NCI-H1417 treated with DMSO at 0.1 percent for 48 hours (cell line): Measurements from ENCODE around the gene FIG4.
"Not testable (repeated sequence)": the region's sequence is repeated elsewhere in the genome, so short reads cannot be mapped to it uniquely, and the experiment has no call there.

ENCODE experiments used
- DNase-seq: peaks from one replicate; lab custom pipeline; 2025; lab: John Stamatoyannopoulos, UW

The FIG4 gene

DNA sequence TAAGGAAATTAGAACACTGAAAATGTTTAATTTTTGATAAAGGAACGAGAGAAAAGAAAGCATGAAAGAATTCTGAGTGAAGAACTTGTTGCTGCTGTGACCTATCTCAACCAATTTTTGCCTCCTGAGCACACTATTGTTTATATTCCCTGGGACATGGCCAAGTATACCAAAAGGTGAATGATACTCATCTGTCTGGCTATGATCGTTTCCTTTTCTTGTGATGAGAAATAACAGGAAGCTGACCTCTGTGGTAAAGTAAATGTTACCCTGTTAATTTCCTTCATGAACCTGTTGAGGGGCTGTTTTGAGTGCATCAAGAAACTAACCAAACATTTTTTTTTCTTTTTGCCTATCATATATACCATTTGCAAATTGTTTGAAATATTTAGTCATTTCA lies 69.1 kb downstream of the FIG4 start:
- no peak for DNase-seq

DNA sequence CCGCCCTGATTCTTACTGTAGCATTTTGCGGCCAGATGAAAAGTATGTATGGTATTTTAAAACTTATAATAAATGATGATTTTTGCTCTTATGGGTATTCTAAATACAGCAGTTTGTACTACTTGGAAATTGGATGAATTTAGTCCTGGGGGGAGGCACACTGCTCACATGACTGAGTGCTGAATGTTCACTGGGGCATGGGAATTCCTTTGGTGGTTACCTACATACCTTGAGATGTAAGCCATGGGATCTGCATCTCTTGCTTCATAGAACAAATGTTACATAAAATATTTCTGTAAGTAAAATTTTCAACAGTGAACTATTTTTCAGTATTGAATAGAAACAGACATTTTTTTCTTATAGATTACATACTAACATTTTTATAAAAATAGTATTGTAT lies 71.1 kb downstream of the FIG4 start:
- DNase-seq, result no peak

DNA sequence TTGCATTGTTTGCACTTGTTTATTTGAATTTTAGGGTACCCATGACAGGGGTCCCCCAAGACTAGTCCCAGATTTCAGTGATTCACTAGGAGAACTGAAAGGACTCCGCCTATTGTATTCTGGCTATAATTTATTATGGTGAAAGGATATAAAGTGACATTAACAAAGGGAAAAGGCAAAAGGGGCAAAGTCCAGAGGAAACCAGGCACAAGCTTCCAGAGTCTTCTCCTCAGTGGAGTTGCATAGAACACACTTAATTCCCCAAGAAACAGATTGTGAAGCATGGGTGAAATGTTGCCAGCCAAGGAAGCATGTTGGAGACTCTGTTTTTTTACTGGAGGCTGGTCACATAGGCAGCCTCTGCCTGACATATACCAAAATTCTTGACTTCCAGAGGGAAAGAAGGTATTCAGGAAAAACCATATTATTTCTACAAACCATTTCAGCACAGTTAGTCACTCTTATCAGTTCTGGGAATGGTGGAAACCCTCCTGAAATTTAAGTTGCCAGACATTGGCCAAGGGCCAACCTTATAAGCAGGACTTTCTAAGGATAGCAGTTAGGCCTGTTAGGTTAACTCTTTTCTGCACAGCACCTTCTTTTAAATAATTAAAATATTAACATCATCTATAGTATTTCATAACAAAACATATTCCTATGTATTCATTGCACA lies 71.8 kb downstream of the FIG4 start:
- DNase-seq, result no peak

DNA sequence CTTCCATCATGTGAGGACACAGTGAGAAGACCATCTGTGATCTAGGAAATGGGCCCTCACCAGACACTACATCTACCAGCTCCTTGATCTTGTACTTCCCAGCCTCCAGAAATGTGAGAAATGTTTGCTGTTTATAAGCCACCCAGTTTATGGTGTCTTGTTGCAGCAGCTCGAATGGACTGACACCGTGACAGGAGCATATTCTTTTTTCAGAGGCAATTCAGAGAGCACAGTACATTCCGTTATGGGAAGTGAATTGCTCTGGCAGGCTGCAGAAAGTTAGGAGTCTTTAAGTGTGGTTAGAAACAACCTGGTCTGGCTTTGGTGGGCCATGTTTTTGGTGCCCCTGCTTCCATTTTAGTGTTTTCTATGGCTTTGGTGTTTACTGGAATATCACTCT lies 75.1 kb downstream of the FIG4 start:
- no peak for DNase-seq

DNA sequence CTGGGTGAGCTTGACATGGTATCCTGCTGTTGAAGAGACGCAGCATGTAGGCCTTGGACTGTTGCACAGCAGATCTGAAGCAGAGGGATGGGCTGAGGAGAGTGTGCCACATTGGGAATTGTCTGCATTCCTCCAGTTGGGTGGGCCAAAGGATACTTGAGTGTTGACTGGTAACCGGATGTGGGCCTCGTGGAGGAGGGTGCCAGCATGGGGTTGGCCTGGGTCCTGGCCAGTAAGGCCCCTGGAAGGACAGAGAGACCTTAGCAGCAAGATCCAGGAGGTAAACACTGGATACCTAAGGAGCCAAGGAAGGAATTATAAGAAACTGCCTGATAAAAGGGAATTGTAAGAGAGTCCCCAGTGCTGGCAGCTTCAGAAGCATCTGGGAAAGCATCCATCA lies 76.9 kb downstream of the FIG4 start:
- DNase-seq, result no peak

DNA sequence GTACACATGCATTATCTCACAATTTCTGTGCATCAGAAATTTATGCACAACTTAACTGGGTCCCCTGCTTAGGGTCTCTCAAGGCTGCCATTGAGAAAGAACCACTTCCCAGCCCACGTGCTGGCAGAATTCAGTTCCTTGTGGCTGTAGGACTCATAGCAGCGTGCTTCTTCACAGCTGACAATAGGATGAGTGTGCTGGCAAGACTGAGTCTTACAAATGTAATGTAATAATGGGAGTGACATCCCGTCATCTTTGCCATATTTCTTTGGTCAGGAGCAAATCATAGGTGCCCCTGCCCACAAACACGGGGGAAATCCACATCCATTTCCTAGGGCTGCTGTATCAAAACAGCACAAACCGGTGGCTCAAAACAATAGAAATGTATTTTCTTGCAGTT lies 77.4 kb downstream of the FIG4 start:
- no peak for DNase-seq

DNA sequence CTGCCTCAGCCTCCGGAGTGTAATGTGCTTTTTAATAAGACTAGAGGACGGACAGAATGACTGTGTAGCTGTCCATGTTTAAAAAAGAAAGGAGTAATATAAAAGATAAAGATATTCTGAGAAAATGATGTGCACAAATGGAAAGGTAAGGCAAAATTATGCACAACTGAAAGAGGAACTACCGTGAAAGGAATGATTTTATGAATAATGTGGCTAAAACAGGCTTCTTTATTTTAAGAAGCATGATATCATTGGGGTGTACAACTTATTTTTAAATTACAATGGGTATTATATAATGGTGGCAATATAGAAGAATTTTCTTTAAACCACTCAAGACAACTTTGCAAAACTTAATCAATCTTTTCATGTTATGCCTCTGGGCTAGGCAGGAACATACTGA lies 78.1 kb downstream of the FIG4 start:
- no peak for DNase-seq

DNA sequence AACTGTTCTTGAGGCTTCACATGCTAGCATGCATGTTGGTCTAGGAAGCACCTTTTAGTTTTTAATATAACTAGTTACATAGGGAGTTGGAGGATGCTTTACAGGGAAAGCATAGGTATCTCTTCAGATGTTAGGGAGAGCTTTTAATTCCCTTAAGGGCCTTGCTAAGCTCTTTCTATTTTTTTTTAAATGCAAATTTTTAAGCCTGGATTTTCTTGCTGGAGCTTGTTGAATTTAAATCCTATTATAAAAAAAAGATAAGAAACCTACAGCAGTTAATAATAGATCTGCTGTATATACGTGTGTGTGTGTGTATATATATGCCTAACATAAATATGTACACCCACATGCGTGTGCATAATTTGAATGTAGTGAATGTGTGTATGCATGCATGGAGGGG lies 79.0 kb downstream of the FIG4 start:
- DNase-seq, result no peak

DNA sequence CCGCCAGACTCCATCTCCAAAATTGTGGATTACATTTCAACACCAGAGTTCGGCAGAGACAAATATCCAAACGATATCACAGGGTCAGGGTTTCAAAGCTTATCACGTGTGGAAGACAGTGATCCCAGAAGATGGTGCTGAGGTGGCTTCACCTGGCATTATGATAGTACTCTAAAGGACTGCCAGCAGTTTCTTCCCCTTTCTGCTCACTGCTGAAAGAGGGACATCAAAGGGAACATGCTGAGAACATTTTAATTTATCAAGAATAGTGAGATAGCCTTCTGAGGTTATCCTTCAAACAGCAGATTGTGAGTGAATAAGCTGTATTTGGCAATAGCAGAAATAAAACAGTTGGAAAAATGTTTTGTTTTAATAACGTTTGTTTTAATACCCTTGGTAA lies 79.7 kb downstream of the FIG4 start:
- no peak for DNase-seq

DNA sequence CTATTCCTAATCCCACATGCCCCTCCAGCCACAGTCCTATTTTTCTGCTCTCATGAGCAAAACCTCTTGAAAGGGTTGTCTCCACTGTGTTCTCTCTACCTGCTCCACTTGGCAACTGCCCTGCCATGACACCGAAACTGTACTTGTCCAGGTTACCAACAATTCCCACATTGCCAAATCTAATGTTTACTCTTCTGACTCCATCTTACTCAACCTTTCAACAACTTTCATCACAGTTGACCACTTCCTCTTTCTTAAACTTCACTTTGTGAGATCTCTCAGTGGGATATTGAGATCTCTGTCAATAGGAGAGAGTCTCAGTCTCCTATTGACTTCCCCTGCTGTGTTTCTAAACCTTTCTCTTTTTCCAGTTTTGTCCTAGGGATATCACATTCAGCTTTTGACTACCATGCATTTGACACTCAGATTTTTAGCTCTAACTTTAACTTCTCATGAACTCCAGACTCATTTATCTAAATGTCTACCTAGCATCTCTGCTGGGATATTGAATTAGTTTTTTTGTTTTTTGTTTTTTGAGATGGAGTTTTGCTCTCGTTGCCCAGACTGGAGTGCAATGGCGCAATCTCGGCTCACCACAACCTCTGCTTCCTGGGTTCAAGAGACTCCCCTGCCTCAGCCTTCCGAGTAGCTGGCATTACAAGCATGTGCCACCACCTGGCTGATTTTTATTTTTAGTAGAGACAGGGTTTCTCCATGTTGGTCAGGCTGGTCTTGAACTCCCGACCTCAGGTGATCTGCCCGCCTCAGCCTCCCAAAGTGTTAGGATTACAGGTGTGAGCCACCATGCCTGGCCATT lies 81.1 kb downstream of the FIG4 start:
- not testable (repeated sequence) for DNase-seq

DNA sequence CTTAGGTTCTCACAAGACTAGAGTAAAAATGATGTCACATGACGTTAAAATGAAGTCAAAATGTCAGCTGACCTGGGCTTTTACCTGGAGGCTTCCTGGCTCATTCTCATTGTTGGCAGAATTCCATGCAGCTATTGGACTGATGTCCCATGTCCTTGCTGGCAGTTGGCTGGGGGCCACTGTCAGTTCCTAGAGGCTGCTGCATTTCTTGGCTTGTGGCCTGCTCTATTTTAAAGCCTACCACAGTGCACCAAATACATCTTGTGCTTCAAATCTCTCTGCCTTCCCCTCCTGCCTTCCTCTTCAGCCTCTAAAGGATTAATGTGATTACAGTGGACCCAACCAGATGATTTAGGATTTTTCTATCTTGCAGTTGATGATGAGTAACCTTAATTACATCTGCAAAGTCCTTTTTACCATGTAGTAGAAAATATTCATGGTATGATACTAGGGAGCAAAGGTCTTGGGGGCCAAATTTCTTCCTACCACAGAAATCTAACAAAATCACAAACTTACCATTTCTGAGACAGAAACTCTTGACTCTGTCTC lies 81.9 kb downstream of the FIG4 start:
- DNase-seq, result no peak

DNA sequence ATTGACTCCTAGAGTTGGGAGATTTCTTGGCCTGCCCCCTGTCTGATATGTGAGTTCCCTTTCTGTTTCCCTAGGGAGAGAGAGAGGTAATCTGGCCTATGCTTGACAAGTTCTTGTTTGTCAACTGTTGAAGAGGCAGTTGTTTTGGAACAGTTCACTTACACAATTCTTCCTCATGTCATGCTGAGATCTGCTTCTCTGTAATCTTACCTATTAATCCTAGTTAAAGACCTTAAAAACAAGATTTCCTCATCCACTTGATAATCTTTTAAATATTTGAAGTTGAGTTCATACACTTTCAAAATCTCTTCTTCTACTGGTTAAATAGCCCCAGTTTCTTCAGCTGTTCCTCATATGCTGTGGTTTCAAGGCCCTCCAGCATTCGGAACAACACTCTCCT lies 89.9 kb downstream of the FIG4 start:
- DNase-seq, result no peak

DNA sequence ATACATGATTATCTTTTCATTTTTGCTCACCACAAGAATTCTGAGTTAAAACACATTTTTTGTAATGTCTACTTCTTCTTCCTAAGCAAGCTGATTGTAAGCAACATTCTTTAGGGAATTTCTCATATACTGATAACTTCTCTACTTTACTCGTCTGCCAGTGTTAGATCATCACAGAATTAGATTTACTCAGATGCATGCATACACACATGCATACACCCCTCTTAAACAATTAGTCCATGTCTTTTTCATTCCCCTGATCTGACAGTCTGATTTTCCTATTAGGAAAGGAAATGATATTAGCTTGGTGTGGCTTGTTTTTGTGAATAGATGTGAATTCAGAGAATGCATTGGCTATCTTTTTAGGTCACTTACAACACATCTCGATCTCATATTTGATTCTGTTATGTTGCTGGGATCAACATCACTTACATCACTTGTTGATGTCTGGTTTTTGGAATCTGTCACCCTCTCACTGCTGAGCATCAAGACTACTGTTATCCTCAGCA lies 91.4 kb downstream of the FIG4 start:
- DNase-seq, result no peak

DNA sequence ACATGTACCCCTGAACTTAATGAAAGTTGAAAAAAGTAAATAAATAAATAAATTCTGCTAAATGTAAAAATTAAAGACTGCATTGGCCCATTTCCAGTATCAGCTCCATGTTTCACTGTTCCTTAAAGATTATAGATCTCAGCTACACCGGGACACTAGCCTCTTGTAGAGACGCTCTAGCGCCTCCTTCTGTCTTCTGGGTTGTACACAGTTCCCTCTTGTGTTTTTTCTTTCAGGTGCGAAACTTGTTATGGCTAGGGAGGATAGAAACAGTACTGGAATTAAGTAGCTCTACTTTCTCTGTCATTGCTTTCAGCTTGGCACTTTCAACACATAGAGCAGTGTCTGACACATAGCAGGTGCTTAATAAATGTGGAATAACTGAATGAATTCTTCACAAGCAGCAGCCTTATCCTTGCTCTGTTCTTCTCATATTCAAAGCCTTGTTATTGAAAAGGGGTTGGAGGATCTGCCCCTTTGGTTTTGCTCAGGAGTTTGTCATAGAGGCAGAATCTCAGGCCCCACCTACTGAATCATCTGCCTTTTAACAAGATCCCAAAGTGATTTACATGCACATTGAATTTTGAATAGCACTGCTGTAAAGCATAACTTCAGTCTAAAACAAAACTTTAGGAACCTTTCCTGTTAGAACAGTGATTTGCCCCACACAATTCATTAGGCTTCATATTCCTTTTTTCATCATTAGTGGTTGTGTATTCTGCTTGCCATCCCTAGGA lies 92.3 kb downstream of the FIG4 start:
- DNase-seq, result no peak

DNA sequence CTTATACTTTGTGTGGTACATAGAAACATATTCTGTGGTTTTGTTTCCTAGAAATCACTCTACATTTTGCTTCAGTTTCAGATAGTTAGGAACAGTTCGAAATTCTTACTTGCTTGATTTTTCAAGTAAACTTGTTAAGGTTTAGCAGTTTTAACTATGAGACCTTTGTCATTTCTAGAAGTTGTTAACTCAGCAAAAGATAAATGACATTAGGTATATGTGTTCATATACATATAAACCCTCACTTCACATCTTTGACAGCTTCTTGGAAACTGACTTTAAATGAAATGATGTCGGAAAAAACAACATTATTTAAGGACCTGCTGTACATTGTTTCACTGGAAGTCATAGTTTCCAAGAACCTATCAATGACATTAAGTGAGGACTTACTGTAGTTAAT lies 96.2 kb downstream of the FIG4 start:
- DNase-seq, result no peak

DNA sequence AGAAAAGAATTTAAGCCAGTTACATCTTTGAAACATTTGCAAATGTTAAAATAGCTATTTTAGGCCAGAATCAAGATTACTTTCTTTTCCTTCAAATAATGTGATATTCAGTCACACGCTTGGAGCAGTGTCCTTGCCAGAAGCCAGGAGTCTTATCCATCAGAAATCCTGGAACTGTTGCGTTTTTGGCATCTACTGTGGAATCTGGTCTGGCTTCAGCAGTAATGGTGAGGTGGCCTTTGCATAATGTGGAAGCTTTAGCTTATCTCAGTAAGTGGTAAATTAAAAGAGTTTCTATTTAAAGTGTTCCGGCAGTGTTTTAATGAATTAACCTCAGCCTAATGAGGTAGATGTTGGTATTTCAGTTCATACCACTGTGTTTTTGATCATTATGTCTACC lies 97.6 kb downstream of the FIG4 start:
- no peak for DNase-seq

DNA sequence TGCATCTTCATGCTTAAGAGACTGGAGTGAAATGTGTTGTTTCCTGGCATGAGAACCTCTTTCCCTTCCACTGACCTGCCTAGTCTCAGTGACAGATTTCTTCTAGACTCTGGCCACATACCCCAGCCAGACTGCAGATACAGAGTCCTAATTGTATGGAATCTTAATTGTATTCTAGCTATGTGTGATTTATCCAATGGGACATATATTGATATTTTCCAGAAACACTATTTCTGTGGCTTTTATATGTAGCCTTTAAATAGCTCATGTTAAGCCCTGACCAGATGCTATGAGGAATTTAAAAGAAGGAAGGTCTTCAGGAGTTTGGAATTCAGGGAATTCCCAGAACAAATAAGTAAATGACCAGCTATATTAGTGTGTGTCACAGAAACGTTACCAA lies 99.0 kb downstream of the FIG4 start:
- DNase-seq, result no peak

DNA sequence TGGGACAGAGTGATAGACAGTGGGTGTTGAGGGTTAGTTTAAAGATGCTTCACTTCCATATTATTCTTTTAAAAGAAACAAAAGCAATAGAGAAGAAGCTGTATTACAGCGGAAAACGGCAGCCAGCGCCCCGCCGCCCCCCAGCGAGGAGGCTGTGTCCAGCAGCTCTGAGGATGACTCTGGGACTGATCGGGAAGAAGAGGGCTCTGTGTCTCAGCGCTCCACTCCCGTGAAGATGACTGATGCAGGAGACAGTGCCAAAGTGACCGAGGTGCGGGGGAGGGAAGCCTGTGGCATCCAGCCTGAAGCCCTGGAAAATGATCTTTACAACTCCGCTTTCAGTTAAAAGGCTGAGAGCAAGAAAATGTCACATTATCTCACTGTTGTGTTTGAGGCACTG lies 100.2 kb downstream of the FIG4 start:
- no peak for DNase-seq

DNA sequence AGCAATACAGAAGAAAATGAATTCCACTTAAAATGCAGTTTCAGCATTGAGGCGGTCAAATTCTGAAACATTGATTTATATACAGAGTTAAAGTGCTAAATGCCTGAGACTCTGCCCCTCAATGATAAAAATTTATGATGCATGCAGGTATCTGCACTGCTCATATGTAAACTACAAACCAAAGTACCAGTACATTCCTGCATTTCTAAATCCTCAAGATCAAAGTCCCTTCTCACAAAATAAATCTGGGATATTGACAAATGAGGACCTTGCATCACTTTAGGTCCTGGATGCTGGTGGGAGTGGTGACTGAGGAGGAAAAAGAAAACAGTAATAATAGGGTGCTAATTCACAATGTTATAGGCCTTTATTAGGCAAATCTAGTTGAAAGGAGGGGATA lies 101.9 kb downstream of the FIG4 start:
- no peak for DNase-seq

DNA sequence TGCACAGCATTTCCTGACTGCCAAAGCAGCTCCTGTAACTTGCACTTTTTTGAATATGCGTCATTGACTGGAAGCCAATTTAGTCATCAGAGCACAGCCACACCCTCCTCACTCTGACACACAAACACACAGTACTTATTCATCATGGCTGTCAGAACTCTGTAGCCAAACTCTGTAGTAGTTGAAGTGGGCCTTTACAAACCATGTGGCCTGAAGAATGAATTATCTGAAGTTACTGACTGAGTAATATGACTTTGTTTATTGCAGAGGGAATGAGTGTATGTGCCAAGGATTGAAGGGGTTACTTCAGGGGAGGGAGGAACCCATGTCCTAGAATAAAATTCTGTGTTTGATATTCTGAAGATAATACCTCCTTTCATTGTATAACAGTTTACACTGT lies 102.7 kb downstream of the FIG4 start:
- DNase-seq, result no peak

DNA sequence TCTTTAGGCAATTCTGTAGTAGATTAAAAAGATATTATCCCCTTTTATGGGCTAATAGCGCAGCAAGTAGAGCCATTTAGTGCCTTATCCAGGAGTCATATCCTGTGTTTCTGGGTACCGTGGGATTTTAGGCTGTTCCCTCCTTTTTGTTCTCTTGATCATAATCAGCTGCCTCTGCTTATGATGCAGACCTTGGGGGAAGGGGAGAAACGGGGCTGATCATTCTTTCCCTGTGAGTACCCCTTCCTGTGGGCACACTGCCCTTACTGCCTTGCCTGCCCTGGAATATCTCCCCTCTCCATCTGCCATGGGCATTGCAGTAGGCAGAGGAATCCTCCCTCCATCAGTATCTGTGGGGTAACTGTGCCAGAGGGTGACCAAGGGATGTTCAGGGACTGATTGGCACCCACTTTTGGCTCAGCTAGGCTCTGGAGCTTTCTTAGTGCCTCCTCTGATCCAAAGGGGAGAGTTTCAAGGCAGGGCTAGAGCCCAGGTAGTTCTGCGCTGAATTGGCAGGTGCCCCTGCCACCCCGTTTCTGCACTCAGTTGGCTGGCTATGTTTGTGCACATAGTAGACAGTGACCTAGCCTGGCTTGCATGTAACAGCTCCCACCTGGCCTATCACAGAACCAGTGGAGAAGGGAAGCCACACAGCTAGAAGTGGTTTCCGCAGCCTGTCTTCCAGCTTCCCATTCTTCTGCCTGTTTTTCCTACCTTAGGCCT lies 103.3 kb downstream of the FIG4 start:
- no peak for DNase-seq

DNA sequence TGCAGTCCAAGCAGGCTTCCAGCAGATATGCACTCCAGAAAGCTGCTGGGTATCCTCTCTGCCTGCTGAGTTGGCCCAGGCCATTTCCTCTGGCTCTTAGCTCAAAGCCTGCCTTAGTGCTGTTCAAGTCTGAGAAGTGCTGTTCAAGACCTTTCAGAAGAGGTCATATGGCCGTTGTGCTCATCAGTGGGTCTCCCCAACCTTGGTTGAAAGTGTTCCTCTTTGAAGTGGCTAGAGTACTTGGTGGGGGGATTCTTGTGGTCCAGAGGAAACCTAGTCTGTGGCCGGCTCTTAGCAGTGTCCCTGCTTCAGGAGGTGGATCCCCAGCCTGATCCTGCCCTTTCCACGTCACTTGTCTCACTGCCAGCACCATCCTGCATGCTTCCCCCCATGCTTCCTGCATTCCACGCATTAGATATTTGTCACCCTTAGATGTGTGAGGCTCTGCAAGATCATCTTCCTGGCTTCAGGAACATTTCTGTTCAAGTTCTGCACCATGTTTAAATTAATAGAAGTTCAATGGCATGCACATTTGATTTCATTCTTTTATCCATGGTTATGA lies 105.0 kb downstream of the FIG4 start:
- no peak for DNase-seq
